Sigmoid colon (tissue), 4 donors: ENCODE measurements around the gene PPFIA4.

Experiments
- EP300 ChIP-seq, 4 donors: sonication (generic); formaldehyde crosslinking; IDR thresholded peaks; one replicate each; pipeline ENCODE4 v1.6.1; 2017; ENCODE audit warnings: antibody characterized with exemption in 4 of 4
- TF ChIP-seq, protein P1 (sequence below), 4 experiments: fragments of 450-650 bp in 3 of 4; fragments of 200-600 bp in 1 of 4; IDR thresholded peaks; one replicate each; pipeline ENCODE4 v1.5.1; 2016 to 2019; ENCODE audit warnings: antibody characterized with exemption in 4 of 4, mild to moderate bottlenecking in 3 of 4, moderate library complexity in 2 of 4

- TF ChIP-seq EP300 (IDR thresholded peaks at IDR 0.05), result no peak
- TF ChIP-seq, protein P1, sequence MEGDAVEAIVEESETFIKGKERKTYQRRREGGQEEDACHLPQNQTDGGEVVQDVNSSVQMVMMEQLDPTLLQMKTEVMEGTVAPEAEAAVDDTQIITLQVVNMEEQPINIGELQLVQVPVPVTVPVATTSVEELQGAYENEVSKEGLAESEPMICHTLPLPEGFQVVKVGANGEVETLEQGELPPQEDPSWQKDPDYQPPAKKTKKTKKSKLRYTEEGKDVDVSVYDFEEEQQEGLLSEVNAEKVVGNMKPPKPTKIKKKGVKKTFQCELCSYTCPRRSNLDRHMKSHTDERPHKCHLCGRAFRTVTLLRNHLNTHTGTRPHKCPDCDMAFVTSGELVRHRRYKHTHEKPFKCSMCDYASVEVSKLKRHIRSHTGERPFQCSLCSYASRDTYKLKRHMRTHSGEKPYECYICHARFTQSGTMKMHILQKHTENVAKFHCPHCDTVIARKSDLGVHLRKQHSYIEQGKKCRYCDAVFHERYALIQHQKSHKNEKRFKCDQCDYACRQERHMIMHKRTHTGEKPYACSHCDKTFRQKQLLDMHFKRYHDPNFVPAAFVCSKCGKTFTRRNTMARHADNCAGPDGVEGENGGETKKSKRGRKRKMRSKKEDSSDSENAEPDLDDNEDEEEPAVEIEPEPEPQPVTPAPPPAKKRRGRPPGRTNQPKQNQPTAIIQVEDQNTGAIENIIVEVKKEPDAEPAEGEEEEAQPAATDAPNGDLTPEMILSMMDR (IDR thresholded peaks at IDR 0.05), result no peak
Measured at GRCh38 chr1:202989879-202990278, 36.4 kb upstream of the PPFIA4 start.
